GM19023 (cell line): ENCODE measurements around the gene FBRS.
"Not testable (repeated sequence)": the region's sequence is repeated elsewhere in the genome, so short reads cannot be mapped to it uniquely, and the experiment has no call there.

Experiments
- ATAC-seq: cut with Tn5 transposase; IDR thresholded peaks from one replicate; pipeline ENCODE4 v1.9.1; 2021; ENCODE audit warnings: mild to moderate bottlenecking, moderate library complexity; ENCODE audit not compliant: unreplicated experiment

FBRS gene

DNA sequence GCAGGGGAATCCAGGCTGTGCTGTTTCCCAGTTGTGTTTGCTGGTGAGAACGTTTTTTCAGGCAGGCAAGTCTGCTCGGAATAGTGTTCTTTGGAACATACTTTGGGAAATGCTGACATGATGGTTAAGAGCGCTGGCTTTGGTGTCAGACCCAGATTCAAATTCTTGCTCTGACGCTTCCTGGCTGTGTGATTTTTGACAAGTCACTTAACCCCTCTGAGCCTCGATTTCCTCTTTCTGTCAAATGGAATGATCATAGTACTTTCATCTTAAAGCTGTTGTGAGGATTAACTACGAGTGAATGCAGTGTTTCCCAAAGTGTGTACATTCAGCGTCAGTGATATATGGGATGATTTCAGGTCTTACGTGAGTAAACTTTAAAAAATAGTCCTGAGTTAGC lies 4.8 kb downstream of the FBRS start:
- ATAC-seq: no peak

DNA sequence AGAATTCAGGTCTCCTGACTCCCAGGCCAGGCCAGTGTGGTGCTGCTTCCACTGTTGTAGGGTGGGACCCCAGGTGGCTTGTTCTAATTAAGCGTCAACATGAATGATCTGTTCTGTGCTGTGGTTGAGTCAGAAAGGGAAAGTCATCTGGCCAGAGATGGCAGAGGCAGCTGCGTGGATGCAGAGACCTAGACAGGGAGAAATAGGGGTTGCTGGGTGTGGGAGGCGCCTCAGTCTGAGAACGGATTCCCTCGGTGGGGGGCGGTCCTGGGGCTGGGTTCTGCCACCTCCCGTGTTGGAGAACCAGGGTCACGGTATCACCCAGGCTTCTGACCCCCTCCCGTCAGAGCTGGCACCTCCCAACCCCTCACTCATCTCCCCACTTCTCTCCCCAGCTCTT lies 5.6 kb downstream of the FBRS start:
- no peak for ATAC-seq

DNA sequence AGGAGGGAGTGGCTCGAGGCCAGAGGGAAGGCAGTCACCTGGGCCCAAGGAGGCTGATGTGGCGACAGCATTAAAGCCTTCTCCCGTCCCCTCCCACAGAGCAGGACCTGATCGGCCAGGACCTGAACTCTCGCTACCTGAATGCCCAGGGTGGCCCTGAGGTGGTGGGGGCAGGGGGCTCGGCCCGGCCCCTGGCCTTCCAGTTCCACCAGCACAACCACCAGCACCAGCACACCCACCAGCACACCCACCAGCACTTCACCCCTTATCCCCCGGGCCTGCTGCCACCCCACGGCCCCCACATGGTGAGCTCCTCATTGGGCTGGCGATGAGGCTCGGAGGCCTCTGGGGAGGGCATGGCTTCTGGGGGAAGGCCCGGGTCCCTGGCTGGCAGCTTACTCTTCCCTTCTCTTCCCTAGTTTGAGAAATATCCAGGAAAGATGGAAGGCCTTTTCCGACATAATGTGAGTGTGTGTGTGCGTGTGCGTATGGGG lies 6.4 kb downstream of the FBRS start:
- ATAC-seq: no peak

DNA sequence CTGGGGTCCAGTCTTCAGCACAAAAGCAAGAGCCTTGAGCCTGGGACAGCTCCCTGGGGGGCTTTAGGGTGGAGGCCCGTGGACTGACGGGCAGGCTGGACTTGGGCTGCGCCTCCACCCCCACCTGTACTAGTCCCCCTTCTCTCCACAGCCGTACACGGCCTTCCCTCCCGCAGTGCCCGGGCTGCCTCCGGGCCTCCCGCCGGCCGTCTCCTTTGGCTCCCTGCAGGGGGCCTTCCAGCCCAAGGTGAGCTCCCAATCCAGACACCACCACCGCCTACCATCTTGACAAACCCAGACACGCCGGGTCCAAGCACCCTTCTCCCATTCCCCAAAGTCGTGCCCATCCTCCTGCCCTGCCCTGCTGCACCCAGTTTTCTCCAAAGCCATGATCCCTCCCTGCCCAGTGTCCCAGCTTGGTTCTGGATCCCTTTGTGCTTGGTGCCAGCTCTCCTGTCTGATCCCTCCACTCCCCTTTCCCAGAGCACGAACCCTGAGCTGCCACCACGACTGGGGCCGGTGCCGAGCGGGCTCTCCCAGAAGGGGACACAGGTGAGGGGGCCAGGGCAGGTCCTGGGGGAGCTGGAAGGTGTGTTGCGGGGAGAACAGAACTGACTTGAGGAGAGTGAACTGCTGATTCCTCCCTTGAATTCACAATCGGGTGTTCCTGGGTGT lies 7.1 kb downstream of the FBRS start:
- ATAC-seq: no peak

DNA sequence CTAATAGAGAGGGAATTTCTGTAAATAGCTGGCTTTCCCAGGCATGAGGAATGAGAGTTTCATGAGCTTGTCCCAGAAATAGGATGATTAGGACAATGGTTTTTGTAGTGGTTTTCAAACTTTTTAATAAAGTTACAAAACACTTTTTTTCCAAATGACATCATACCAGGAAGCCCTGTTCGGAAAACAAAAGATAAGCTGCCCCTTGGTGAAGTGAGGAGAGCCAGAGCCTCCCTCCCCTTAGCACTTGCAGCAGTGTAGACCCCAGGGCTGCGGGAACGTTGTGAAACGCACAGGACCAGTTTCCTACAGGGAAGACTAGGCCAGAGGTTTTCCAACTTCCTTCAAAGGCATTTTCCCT lies 7.6 kb downstream of the FBRS start:
- ATAC-seq: no peak

DNA sequence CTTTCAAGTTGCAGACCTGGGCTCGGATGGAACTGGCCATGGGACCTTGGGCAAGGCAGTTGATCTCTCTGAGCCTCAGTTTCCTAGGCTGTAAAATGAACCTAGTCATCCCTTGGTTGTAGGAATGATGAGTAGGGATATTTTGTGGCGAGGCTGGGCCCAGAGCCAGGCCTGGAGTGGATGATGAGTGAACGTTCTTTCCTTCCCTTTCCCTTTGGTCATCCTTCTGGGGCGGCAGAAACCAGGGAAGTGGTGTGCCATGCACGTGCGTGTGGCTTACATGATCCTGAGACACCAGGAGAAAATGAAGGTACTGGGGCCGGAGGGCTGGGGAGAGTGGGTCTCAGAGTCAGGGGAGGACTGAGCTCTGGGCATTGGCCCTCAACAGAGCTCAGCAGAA lies 8.4 kb downstream of the FBRS start:
- ATAC-seq: no peak

DNA sequence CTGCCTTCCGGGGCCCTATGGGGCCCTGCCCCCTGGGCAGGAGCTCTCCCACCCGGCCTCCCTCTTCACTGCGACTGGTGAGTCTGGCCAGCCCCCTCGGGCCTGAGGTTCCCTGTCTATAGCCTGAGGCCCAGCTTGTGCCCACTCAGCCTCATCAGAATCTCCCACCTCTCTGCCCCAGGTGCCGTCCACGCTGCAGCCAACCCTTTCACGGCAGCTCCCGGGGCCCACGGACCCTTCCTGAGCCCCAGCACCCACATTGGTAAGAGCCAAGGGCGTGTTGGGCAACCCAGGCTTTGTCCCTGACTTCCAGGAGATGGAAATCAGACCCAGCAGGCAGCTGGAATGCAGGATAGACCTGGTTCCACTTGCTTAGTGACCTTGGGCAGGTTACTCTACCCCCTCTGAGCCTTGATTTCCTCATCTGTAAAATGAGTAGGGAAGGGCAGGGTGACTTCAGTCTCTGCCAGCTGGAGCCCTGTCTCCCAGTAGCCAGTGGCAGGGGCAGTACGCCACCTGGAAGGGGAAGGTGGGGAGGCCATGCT lies 9.2 kb downstream of the FBRS start:
- ATAC-seq: no peak

DNA sequence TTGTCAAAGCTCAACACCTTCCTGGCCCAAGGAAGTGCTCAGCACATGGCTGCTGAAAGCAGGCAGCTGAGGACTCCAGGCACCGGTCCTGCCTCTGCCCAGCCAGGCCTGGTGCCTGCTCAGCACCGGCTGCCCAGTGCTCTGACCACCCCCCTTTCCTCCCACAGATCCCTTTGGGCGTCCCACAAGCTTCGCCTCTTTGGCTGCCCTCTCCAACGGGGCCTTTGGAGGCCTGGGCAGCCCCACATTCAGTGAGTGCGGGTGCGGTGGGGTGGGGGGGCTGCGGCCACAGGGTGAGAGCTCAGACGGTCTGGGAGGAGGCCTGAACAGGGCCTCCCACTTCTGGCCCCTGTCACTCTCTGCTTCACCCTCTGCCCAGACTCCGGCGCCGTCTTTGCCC lies 10.2 kb downstream of the FBRS start:
- ATAC-seq: no peak

DNA sequence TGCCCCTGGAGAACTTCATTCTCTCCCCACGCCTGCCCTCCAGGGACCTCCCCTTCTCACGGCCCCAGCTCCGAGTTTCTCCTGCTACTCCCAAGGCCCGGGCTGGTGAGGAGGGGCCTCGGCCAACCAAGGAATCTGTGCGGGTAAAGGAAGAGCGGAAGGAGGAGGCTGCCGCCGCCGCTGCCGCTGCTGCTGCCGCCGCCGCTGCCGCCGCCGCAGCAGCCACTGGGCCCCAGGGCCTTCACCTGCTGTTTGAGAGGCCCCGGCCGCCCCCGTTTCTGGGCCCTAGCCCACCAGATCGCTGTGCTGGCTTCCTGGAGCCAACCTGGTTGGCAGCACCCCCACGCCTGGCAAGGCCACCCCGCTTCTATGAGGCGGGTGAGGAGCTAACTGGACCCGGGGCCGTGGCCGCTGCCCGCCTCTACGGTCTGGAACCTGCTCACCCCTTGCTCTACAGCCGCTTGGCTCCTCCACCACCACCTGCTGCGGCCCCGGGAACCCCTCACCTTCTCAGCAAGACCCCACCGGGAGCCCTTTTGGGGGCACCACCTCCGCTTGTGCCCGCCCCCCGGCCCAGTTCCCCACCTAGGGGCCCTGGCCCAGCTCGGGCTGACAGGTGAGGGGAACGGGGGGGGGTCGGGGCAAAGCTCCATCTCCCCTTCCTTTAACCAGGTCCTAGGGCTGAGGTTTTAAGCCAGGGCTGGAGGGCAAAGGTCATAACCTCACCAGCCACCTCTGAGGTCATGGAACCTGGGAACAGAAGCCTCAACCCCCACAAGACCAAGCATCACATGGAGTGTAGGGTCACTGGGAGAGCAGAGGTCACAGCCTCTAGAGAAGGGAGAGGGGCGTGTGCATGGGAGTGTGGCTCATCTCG lies 11.0 kb downstream of the FBRS start:
- ATAC-seq: no peak

DNA sequence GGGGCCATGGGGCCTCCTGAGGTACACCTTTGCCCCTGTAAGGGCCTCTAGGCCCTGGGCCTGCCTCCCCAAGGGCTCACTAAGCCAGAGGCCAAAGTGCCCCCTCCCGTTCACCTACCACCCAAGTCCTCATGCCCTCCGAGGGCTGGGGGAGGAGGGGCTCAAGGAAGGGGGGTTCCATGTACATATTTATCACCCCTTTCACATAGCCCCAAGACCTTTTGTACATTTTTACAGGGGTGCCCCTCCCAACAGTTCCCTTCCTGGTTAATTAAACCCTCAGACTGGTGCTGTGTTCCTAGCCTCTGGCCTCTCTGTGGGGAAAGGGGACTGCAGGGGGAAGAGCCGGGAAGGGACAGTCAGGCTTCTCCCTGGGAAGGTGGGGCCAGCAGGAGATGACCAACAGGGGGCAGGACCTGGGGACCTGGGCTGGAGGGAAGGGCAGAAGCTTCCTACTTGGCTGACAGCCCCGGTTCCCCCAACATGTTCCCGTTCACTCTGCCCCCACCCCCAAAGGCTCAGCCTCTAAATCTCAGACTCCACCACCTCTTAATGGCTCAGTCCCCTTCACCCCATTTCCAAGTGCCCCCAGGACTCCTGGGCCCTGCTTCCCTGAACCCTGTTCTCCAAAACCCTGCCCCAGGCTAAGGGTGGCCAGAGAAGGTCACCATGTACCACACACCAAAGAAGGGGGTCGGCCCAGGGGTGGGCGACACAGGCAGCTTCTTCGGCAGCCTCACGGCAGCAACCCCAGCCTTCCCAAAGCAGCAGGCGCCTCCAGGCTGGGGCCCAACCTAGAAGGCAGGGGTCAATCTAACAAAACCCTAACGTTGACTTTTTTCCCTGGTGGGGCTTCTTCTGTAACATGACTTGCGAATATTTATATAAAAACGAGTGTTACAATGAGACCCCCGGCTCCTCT lies 11.9 kb downstream of the FBRS start:
- no peak for ATAC-seq

DNA sequence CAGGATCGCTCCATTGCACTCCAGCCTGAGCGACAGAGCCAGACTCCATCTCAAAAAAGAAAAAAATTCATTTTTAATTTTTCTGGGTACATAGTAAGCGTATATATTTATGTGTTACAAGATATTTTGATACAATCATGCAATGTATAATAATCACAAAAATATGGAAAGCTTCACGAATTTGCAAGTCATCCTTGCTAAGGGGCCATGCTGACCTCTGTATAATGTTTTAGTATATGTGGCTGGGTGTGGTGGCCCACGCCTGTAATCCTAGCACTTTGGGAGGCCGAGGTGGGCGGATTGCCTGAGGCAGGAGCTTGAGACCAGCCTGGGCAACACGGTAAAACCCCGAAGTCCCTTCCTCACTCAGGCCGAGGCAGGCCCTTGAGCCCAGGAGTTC lies 16.9 kb downstream of the FBRS start:
- ATAC-seq: no peak

DNA sequence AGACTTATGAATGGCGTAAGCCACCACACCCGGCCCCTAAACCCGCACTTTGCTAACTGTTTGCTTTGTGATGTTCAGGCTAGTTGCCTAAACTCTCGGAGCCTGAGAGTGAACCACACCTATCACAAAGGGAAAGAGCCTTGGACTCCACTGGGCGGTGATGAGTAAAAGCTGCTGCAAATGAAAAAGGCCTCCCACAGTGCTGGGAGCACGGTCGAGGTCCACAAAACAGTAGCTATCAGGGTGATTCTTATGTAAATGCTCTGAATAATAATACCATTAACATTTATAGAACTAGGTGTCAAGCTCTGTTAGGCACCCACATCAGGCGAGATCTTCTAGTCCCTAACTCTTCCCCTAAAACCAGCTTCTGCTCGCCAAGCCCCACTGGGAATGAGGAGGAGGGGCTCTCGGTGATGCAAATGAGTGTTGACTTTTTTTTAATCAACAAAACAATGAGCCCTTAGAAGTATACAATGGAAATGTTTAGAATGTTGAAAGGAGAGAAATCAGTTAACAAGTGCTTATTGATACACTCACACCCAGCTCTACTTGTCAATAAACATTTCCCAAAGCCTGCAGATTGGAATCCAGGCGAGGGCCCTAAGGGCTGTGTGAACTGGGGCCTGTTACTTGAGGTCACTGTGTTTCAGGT lies 19.8 kb downstream of the FBRS start:
- ATAC-seq: no peak

DNA sequence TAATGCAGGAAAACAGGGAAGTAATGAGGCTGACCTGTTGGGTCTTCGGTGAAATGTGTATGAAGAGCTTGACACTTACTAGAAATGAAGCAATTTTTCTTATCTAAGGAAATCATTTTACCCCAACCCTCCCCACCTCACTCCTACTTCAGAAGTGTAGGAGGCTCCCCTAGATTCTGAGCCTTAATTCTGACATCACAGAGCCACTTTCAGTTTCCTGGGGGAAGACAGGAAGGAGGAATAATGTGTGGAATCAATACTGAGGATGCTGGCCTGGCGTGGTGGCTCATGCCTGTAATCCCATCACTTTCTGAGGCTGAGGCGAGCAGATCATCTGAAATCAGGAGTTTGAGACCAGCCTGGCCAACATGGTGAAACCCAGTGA lies 20.3 kb downstream of the FBRS start:
- no peak for ATAC-seq

DNA sequence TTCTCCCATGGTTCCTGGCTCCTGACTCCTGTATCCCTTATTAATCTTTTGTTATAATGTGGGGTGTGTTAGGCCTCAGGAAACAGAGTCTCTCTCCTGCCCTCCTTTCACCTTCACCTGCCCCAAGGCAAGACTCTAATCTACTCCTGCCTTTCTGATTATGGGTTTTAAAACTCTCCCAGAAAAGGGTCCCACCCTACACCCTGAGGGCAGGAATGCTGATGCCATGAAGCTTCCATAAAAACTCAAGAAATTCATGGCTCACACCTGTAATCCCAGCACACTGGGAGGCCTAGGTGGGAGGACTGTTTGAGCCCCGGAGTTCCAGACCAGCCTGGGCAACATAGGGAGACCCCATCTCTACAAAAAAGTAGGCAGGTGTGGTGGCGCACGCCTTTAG lies 22.1 kb downstream of the FBRS start:
- no peak for ATAC-seq

DNA sequence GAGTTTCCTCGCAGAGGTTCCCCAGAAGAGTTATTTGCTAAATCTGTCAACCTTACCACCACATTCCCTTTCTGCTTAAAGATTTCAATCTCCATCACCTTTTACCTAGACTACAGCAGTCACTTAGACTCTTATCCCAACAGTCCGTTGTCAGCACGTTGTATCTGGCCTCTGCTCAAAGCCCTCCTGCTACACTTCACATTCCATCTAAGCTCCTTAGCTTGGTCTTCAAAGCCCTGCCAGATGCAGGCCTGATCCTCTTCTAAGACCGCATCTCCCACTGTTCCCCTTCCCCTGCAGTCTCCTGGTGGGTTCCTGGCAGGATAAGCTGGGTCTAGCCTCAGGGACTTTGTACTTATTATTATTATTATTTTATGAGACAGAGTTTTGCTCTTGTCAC lies 30.5 kb downstream of the FBRS start:
- ATAC-seq: no peak

DNA sequence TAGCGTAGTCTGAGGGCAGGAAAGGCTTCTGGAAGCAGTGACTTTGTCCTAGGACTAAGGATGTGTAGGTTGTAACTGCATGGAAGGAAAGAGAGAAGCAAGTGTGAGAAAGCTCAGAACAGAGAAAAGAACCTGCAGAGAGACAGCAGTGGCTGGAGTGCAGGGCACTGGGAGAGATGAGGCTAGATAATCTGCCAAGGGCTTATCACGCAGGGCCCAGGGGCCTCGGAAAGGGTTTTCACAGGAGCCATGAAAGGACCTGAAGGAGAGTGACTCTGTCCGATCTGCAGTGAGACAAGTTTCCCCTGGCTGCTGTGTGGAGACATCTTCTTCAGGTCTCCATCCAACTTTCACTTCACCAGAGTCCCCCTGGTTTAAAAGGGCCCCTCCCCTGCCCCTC lies 33.7 kb downstream of the FBRS start:
- no peak for ATAC-seq

DNA sequence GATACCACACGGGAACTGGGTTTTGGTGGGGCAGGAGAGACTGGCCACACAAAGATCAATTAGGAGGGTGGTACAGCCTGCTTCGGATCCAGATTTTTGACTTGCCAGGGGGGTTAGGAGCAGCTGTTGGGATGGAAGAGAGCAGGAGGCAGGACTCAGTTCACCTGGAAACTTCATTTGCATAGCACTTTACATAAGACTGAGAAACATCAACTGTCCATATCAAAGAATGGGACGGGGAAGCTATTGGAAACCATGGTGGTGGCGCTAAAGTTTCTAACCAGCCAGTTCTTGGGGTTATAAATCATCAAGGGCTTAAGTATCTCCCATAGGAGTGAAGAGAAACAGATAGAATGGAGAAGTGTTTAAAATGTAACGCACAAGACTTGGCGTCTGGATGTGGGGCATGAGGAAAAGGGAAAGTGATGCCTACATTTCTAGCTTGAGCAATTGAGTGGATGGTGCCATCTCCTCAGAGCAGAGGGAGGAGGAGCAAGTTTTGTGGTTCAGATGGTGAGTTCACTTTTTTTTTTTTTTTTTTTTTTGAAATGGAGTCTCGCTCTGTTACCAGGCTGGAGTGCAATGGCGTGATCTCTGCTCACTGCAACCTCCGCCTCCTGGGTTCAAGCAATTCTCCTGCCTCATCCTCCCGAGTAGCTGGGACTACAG lies 34.3 kb downstream of the FBRS start:
- no peak for ATAC-seq

DNA sequence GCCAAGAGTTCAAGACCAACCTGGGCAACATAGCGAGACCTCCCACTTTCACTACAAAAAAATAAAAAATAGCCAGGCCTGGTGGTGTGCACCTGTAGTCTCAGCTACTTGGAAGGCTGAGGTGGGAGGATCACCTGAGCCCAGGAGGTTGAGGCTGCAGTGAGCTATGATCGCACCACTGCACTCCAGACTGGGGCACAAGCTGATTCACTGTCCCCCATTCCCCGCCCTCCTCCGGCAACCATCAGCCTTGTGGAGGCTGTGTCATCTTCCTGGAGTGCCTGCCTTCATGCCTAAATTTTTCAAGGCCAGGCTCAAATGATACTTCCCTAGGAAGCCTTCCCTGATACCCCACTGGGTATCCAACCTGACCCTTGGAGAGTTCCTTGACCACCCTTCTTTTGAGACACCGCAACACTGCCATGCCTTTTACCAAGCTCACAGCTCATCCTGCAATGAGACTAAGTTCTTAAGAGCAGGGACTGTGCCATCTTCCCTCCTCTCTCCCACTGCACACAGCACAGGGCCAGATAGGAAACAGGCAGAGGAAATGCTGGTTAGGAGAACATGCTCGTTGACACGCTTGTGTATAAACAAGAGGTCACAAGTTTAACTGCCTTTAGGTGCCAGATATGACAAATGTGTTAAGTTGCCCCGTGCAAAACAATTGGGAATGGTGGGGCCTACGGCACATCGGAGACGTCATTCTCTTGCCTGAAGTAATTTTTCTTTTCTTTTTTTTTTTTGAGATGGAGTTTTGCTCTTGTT lies 36.9 kb downstream of the FBRS start:
- no peak for ATAC-seq

DNA sequence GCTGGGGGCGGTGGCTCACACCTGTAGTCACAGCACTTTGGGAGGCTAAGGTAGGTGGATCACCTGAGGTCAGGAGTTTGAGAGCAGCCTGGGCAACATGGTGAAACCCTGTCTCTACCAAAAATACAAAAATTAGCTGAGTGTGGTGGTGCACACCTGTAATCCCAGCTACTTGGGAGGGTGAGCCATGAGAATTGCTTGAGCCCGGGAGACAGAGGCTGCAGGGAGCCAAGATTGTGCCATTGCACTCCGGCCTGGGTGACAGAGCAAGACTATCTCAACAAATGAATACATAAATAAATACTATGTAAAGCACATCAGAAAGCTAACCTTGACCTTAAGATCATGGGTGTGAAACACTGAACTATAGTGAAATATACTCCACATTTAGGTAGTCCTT lies 38.4 kb downstream of the FBRS start:
- ATAC-seq: not testable (repeated sequence)
